D721Med (cell line): Measurements from ENCODE around the gene ATF5.

Experiments used
- DNase-seq: peaks from one replicate; pipeline ENCODE4 v3.0.0; 2011; ENCODE audit warnings: low spot score; ENCODE audit not compliant: insufficient read length
- FAIRE-seq: peaks from 2 replicates; lab custom pipeline; 2011; peaks lifted over from hg19 to GRCh38; lab: Jason Lieb, UNC
- TF ChIP-seq, protein P1 (sequence below): IDR thresholded peaks from 2 replicates; pipeline ENCODE4 v1.5.1; 2012; ENCODE audit warnings: mild to moderate bottlenecking, control low read depth; ENCODE audit not compliant: insufficient read depth; ENCODE audit errors: missing control alignments

ATF5 gene

DNA sequence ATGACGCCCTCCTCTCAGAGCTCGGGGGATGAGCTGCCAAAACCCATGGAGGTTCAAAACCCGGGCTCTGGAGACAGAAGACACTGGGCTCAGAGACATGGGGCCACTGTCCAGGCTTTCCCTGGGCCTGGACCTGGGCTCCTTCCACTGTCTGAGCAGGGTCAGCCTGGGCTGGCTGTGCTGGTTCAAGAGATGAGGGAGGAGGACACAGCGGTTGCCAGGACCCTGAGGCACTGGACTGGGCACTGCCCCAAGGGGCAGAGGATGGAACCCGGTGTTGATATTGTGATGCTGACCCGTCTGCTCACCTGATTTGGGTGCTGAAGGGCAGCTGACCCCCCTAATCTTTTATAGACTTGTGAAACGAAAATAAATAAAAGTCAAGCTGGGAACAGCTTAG, 46.0 kb downstream of the ATF5 start:
- TF ChIP-seq, protein P1, sequence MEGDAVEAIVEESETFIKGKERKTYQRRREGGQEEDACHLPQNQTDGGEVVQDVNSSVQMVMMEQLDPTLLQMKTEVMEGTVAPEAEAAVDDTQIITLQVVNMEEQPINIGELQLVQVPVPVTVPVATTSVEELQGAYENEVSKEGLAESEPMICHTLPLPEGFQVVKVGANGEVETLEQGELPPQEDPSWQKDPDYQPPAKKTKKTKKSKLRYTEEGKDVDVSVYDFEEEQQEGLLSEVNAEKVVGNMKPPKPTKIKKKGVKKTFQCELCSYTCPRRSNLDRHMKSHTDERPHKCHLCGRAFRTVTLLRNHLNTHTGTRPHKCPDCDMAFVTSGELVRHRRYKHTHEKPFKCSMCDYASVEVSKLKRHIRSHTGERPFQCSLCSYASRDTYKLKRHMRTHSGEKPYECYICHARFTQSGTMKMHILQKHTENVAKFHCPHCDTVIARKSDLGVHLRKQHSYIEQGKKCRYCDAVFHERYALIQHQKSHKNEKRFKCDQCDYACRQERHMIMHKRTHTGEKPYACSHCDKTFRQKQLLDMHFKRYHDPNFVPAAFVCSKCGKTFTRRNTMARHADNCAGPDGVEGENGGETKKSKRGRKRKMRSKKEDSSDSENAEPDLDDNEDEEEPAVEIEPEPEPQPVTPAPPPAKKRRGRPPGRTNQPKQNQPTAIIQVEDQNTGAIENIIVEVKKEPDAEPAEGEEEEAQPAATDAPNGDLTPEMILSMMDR: no peak
- FAIRE-seq: no peak
- DNase-seq: no peak

DNA sequence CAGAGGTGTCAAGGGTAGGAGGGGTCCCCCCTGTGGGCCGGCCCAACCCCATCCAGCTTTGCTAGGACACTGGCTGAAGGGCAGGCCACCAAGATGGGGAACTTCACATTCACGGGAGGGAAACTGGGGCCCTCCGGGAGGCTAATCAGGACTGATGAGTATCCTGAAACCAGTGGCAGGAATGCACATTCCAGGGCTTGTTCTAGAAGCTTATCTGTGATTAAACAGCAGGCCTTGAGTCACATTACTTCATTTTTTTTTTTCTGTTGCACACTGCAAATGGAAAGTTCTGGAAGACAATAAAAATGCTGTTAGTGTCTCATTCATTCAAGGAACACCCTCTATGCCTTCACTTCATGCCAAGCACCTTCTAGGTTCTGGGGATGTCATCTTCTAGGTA, 47.5 kb downstream of the ATF5 start:
- FAIRE-seq (no peak), DNase-seq (no peak)
- TF ChIP-seq, protein P1: no peak

DNA sequence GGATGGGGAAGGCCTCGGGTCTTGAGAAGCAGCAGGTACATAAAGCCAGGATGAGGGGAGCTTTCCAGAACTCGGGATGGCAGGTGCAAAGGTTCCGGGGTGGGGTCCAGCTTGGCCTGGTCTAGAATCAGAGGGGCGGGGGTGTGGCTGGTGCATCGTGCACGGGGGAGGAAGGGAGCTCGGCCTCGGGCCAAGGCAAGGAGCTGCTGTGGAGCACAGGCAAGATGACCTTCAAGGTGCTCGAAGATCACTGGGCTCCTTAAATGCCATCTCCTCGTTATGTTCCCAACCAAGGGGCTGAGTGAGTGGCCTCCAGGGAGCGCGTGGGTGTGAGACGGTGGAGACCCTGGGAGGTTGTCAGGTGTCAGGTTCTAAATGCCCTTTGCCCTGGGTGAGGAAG, 48.1 kb downstream of the ATF5 start:
- FAIRE-seq: no peak
- TF ChIP-seq, protein P1: no peak
- DNase-seq: no peak

DNA sequence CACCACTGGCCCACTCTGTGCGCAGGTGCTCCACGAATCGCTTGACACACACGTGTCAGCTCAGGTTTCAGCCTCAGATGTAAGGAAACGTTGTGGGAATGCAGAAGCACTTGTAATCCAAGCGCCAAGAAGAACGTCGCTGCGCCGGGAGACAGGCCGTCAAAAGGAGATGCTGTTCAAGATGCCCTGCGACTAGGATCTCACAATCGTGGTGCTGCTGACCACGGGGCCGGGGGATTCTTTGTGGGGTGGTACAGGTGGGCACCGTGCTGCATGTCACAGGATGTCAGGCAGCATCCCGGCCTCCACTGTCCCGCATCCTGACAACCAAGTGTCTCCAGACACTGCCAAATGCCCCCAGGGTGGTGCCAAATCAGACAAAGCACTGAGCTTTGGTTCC, 48.9 kb downstream of the ATF5 start:
- TF ChIP-seq, protein P1: no peak
- FAIRE-seq (no peak), DNase-seq (no peak)

DNA sequence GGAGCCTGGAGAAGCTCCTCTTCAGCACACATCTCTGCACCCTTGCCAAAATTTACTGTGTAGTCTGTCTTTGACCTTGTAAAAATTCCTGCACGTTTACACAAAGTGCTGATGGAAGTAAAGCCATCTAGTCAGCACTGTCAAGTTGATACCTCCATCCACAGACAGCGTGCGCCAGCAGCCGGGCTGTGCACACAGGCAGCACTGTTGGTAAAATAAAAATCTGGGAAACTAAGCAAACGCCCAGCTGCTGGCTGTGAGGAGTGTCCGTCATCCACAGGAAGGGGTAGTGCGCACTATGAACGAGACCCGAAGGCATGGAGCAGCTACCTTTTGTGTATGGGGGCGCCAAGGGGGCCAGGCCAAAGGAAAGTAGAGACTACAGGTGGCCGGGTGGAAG, 49.3 kb downstream of the ATF5 start:
- TF ChIP-seq, protein P1: no peak
- FAIRE-seq (no peak), DNase-seq (no peak)

DNA sequence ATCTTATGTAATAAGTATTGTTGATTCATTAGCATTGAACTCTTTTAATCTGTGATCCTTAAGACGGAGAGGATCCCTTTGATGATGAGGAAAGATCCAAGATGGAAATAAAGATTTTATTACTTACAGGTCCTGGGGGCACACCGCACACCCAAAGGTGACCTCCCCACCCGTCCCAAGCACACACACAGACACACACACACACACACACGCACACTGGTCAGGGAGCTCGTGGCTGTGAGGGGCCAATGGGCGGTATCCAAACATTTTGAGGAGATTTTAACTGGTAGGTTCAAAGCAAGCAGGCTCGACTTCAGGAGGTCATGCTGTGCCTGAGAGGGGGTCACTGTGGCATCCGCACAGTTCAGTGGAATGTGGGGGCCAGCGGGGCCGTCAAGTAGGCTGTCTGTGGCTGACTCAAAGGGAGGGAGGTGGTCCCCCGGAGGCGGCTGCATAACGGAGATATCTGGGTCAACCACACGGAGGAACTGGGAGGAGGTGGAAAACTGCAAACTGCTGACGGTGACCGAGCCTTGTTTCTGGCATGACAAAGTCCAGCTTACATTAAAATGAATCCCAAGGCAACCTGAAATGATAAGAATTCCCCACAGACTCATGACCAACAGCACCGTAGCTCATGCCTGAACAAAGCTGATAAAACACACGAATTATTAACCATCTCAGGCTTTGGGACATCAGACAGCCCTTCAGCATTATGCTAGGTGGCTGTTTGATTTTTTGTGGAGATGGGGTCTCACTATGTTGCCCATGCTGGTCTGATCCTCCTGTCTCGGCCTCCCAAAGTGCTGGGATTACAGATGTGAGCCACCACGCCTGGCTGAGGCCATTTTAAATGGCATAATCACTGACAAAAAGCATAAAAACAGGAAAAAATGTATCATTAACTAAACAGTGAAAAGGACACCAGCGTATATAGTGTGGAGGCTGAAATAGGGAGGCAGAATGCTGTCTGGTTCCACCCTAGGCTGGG, 52.9 kb downstream of the ATF5 start:
- FAIRE-seq: no peak
- TF ChIP-seq, protein P1: no peak
- no peak for DNase-seq
